GM08714 (cell line): Measurements from ENCODE around the gene LMAN2L.

Source experiments
- H3K4me3 ChIP-seq: fragments of 200-500 bp; sonication (Bioruptor generic); 2 replicates; pipeline ENCODE4 v1.5.1; 2014; ENCODE audit warnings: mild to moderate bottlenecking, low read length, inconsistent platforms
- ZNF274 ChIP-seq: IDR thresholded peaks from 2 replicates; pipeline ENCODE4 v1.6.1; 2012; ENCODE audit warnings: mild to moderate bottlenecking, low read depth, low read length

Gene LMAN2L

GRCh38 chr2:96702098-96702785, 37.6 kb downstream of the LMAN2L start:
- no peak for TF ChIP-seq ZNF274

GRCh38 chr2:96701636-96702035, 38.2 kb downstream of the LMAN2L start:
- TF ChIP-seq ZNF274: no peak
- H3K4me3 ChIP-seq: no peak overlapping the region

More at GRCh38 chr2:96702098-96702785, 37.6 kb downstream of the LMAN2L start:
- H3K4me3 ChIP-seq: no peak overlapping the region

GRCh38 chr2:96700086-96700485, 39.8 kb downstream of the LMAN2L start:
- no peak for TF ChIP-seq ZNF274
- H3K4me3 ChIP-seq: no peak overlapping the region

GRCh38 chr2:96699621-96700020, 40.2 kb downstream of the LMAN2L start:
- TF ChIP-seq ZNF274: no peak
- H3K4me3 ChIP-seq: no peak overlapping the region

- TF ChIP-seq ZNF274: no peak
- no peak overlapping the region for H3K4me3 ChIP-seq
Observed at GRCh38 chr2:96699021-96699420, 40.8 kb downstream of the LMAN2L start.

- no peak for TF ChIP-seq ZNF274
- H3K4me3 ChIP-seq: no peak overlapping the region
Observed at GRCh38 chr2:96698221-96698861, 41.5 kb downstream of the LMAN2L start.

GRCh38 chr2:96697476-96697875, 42.4 kb downstream of the LMAN2L start:
- no peak for TF ChIP-seq ZNF274
- H3K4me3 ChIP-seq: no peak overlapping the region

GRCh38 chr2:96695602-96696001, 44.3 kb downstream of the LMAN2L start:
- no peak overlapping the region for H3K4me3 ChIP-seq
- no peak for TF ChIP-seq ZNF274

GRCh38 chr2:96694816-96695455, 44.9 kb downstream of the LMAN2L start:
- no peak for TF ChIP-seq ZNF274
- no peak overlapping the region for H3K4me3 ChIP-seq

GRCh38 chr2:96694279-96694678, 45.6 kb downstream of the LMAN2L start:
- TF ChIP-seq ZNF274: no peak
- no peak overlapping the region for H3K4me3 ChIP-seq

- TF ChIP-seq ZNF274: no peak
- H3K4me3 ChIP-seq: no peak overlapping the region
Observed at GRCh38 chr2:96693286-96694200, 46.3 kb downstream of the LMAN2L start.

- TF ChIP-seq ZNF274: no peak
Observed at GRCh38 chr2:96692094-96692971, 47.5 kb downstream of the LMAN2L start.

GRCh38 chr2:96691022-96691612, 48.7 kb downstream of the LMAN2L start:
- TF ChIP-seq ZNF274: no peak
- H3K4me3 ChIP-seq: no peak overlapping the region

More at GRCh38 chr2:96692094-96692971, 47.5 kb downstream of the LMAN2L start:
- no peak overlapping the region for H3K4me3 ChIP-seq
